Nephron (organoid): Measurements from ENCODE around the gene FOXA3.

ENCODE experiments used
- H3K27ac Mint-ChIP-seq, 3 experiments: 2 replicates each; pipeline ENCODE4 v1.8.0; 2020; ENCODE audit warnings: mixed read lengths in 3 of 3, mild to moderate bottlenecking in 2 of 3, moderate library complexity in 1 of 3
- H3K27me3 Mint-ChIP-seq: 2 replicates; pipeline ENCODE4 v1.8.0; 2021; ENCODE audit warnings: low read depth, mild to moderate bottlenecking, moderate library complexity, mixed read lengths
- H3K36me3 Mint-ChIP-seq: 2 replicates; pipeline ENCODE4 v1.8.0; 2020; ENCODE audit warnings: low read depth, mixed read lengths
- H3K4me1 Mint-ChIP-seq: 2 replicates; pipeline ENCODE4 v1.8.0; 2020; ENCODE audit warnings: mixed read lengths
- H3K4me3 Mint-ChIP-seq, 3 experiments: 2 replicates each; pipeline ENCODE4 v1.8.0; 2020; ENCODE audit warnings: mild to moderate bottlenecking in 3 of 3, mixed read lengths in 3 of 3, moderate library complexity in 2 of 3
- H3K9me3 Mint-ChIP-seq: 2 replicates; pipeline ENCODE4 v1.8.0; 2020; ENCODE audit warnings: mixed read lengths
- CTCF ChIP-seq, 3 experiments: fragments of 200-600 bp; sonication (generic); IDR thresholded peaks; one replicate each; pipeline ENCODE4 v1.5.0; 2021; ENCODE audit warnings: antibody characterized with exemption in 3 of 3; ENCODE audit not compliant: unreplicated experiment in 3 of 3

FOXA3 gene

GRCh38 chr19:45883881-45884681, 20.0 kb downstream of the FOXA3 start:
- Mint-ChIP-seq H3K4me3 (peak overlapping the region; percentile 82 to 88 (median 86)), H3K9me3 (no peaks in the 10 kb centered on the region), H3K27ac (no peak overlapping the region), H3K4me1 (peaks cover 33% of the 10 kb centered on the region), H3K27me3 (peaks cover 3% of the 10 kb centered on the region), H3K36me3 (peaks cover 4% of the 10 kb centered on the region)
- TF ChIP-seq CTCF (IDR thresholded peaks at IDR 0.05; ENCODE audit: unreplicated experiment in 3 of 3) = no peak

DNA sequence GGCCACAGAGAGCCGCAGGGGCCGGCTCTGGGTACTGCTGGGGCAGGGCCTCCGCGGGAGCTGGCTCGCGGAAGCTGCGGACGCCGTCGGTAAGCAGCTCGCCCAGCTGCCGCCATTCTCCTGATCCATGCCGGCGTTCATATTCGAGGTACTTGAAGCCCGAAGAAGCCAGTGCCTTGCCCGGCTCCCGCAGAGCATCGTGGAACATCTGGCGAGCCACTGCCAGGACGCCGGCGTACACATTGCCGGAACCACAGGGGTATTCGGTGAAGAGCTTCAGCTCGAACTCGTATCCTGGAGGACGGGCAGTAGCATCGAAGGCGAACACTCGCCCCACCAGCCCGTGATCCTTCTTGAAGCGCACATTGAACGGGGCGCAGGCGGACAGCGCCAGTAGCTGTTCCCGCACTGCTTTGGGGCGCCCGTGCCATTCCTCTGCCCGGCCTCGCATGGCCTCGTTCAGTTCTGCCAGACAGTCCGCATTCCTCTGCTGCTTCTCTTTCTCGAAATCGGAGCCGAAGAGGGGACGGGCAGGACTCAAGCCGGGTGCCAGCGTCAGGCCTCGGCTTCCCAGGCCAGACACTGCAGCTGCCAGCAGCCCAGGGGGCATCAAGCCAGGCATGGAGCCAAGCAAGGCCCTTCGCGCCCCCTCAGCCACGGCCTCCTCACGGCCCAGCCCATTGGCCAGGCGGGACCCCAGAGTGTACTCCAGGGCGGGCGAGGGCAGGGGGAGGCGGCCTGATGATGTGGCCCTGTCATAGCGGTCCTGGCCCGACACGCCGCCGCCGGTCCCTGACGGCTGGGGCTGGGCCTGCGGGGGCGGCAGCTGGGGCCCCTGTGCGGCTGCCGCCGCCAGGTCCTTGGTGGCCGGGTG, 20.8 kb downstream of the FOXA3 start:
- peaks cover 33% of the 10 kb centered on the region for H3K4me1 Mint-ChIP-seq
- H3K27ac Mint-ChIP-seq = no peak overlapping the region
- peak overlapping the region; percentile 66 to 80 (median 80) for H3K4me3 Mint-ChIP-seq
- H3K9me3 Mint-ChIP-seq = no peaks in the 10 kb centered on the region
- H3K27me3 Mint-ChIP-seq = peaks cover 3% of the 10 kb centered on the region
- peaks cover 4% of the 10 kb centered on the region for H3K36me3 Mint-ChIP-seq
- no peak for TF ChIP-seq CTCF (IDR thresholded peaks at IDR 0.05; ENCODE audit: unreplicated experiment in 3 of 3)

DNA sequence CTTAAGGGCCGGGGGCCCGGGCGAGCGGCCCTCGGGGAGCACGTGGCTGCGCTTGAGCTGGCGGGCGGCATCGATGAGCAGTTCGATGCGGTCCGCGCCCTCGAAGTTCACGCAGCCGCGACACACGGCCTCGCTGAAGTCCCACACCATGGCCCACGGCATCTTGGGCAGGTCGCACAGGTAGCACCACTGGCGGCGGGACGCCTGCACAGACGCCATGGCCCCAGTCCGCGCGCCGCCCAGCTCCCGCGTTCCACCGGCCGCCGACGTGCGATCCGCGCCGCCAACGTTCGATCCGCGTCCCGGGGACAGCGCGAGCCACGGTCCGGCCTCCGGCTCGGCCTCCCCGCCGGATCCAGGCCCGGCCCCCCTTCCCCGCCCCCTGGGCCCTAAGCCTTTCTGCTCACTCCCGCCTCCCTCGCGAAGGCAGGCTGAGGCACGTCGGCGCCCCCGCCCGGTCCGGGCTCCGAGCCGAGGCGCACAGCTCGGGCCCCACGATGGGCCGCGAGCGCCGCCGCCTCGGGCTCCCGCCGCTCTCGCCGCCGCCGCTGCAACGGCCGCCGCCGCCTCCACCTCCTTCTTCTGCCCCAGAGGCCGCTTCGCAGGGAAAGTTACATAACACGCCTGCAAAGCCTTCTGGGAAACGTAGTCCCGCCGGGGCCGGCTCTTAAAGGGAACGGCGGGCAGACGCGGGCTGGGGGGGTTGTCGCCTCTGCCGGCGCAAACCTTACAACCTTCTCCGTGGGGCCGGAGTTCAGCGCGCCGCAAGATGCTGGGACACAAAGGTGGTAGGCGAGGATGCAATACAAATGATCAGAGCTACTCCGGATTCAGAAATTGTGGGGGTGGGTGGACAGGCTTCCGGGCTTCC, 21.7 kb downstream of the FOXA3 start, which contains the start of gene IRF2BP1:
Gene IRF2BP1, minus strand, starts transcription at position 586 of the 871 bp plus-strand sequence. Its CDS starts 367 bp downstream, at position 219.
- no peak for TF ChIP-seq CTCF (IDR thresholded peaks at IDR 0.05; ENCODE audit: unreplicated experiment in 3 of 3)
- Mint-ChIP-seq H3K36me3 (peaks cover 9% of the 10 kb centered on the region), H3K9me3 (no peaks in the 10 kb centered on the region), H3K4me3 (peak within 1 kb of the TSS; percentile 94 to 97 (median 95)), H3K4me1 (peaks cover 33% of the 10 kb centered on the region), H3K27ac (peak within 1 kb of the TSS; percentile 92 to 94 (median 93)), H3K27me3 (peaks cover 3% of the 10 kb centered on the region)

GRCh38 chr19:45886427-45887199, 22.5 kb downstream of the FOXA3 start:
- TF ChIP-seq CTCF (IDR thresholded peaks at IDR 0.05; ENCODE audit: unreplicated experiment in 3 of 3) = no peak
- no peaks in the 10 kb centered on the region for H3K9me3 Mint-ChIP-seq
- H3K27ac Mint-ChIP-seq = peak overlapping the region; percentile 92 to 94 (median 93)
- H3K27me3 Mint-ChIP-seq = no peaks in the 10 kb centered on the region
- peaks cover 26% of the 10 kb centered on the region for H3K4me1 Mint-ChIP-seq
- peak overlapping the region; percentile 94 to 97 (median 95) for H3K4me3 Mint-ChIP-seq
- H3K36me3 Mint-ChIP-seq = peaks cover 9% of the 10 kb centered on the region

- Mint-ChIP-seq H3K9me3 (no peaks in the 10 kb centered on the region), H3K4me1 (peaks cover 22% of the 10 kb centered on the region), H3K27me3 (no peaks in the 10 kb centered on the region), H3K4me3 (peak overlapping the region; percentile 94 to 97 (median 95)), H3K36me3 (peaks cover 9% of the 10 kb centered on the region), H3K27ac (peak overlapping the region; percentile 92 to 94 (median 93))
- TF ChIP-seq CTCF (IDR thresholded peaks at IDR 0.05; ENCODE audit: unreplicated experiment in 3 of 3) = no peak
Observed at GRCh38 chr19:45887200-45887710, 23.1 kb downstream of the FOXA3 start.
